ENCODE measurements around the gene DNAJA1. TPM values are rescaled to one million over a fixed set of nuclear protein-coding genes. Genes with fewer than 3 reads are reported as not detected.

DNAJA1 gene
- total and polyA plus RNA-seq, 4 donors, result 60.9 to 96.6 (median 73.4) TPM

- no peak for DNase-seq (ENCODE audit: low spot score)
- H3K27ac ChIP-seq (ENCODE audit: low read depth in 1 of 2, low read length in 2 of 2), result no peak overlapping the region
- H3K36me3 ChIP-seq (ENCODE audit: control insufficient read depth in 4 of 4, insufficient read depth in 3 of 4, low read depth in 1 of 4, low read length in 3 of 4), result peaks cover 6 to 45% (median 32%) of the 10 kb centered on the region in 4 donors
- H3K4me3 ChIP-seq (ENCODE audit: low read depth in 1 of 3, low read length in 3 of 3), result no peak overlapping the region
- WGBS, result 96% methylated on average over 2 of the region's 2 CpGs
- TF ChIP-seq NR2F2 (IDR thresholded peaks at IDR 0.05) (no peak), FOXA1 (IDR thresholded peaks at IDR 0.05) (no peak), RXRA (IDR thresholded peaks at IDR 0.05) (no peak), YY1 (IDR thresholded peaks at IDR 0.05) (no peak)
- no peaks in the 10 kb centered on the region for H3K27me3 ChIP-seq (ENCODE audit: control insufficient read depth in 4 of 4, insufficient read depth in 4 of 4, low read length in 3 of 4)
- no peaks in the 10 kb centered on the region for H3K9me3 ChIP-seq (ENCODE audit: control insufficient read depth in 4 of 4, low read length in 3 of 4)
- no peak overlapping the region for H3K9ac ChIP-seq (ENCODE audit: low read depth in 1 of 2, low read length in 2 of 2)
- H3K4me1 ChIP-seq (ENCODE audit: control insufficient read depth in 4 of 4, insufficient read depth in 4 of 4, low read length in 3 of 4), result peaks cover 0 to 4% (median 1%) of the 10 kb centered on the region in 4 donors
Measured at GRCh38 chr9:33049680-33050361, 24.7 kb downstream of the DNAJA1 start.

DNA sequence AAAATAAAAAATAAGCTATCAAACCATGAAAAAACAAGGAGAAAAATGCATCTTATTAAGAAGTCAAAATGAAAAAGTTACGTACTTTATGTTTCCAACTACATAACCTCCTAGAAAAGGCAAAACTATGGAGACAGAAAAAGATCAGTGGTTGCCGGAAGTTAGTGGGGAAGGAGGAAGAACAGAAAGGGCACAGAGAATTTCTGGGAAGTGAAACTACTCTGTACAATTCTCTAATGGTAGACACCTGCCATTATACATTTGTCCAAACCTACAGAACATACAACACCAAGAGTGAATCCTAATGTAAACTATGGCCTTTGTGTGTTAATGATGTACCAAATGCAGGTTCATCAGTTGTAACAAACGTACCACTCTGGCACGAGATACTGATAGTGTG, 26.1 kb downstream of the DNAJA1 start:
- no peaks in the 10 kb centered on the region for H3K4me1 ChIP-seq (ENCODE audit: control insufficient read depth in 4 of 4, insufficient read depth in 4 of 4, low read length in 3 of 4)
- DNase-seq (ENCODE audit: low spot score), result no peak
- no peak overlapping the region for H3K4me3 ChIP-seq (ENCODE audit: low read depth in 1 of 3, low read length in 3 of 3)
- WGBS, result 94% methylated on average over 4 of the region's 4 CpGs
- H3K9me3 ChIP-seq (ENCODE audit: control insufficient read depth in 4 of 4, low read length in 3 of 4), result no peaks in the 10 kb centered on the region
- H3K36me3 ChIP-seq (ENCODE audit: control insufficient read depth in 4 of 4, insufficient read depth in 3 of 4, low read depth in 1 of 4, low read length in 3 of 4), result peaks cover 6 to 55% (median 39%) of the 10 kb centered on the region in 4 donors
- H3K27me3 ChIP-seq (ENCODE audit: control insufficient read depth in 4 of 4, insufficient read depth in 4 of 4, low read length in 3 of 4), result no peaks in the 10 kb centered on the region
- no peak for TF ChIP-seq HNF4G (IDR thresholded peaks at IDR 0.05)
- no peak for TF ChIP-seq YY1 (IDR thresholded peaks at IDR 0.05)
- TF ChIP-seq TAF1 (conservative IDR thresholded peaks at IDR 0.05), result no peak
- TF ChIP-seq CTCF (IDR thresholded peaks at IDR 0.05; ENCODE audit: low read depth, low read length, missing input control), result no peak
- H3K9ac ChIP-seq (ENCODE audit: low read depth in 1 of 2, low read length in 2 of 2), result no peak overlapping the region
- H3K27ac ChIP-seq (ENCODE audit: low read depth in 1 of 2, low read length in 2 of 2), result no peak overlapping the region

GRCh38 chr9:33065157-33066076, 40.3 kb downstream of the DNAJA1 start:
- 88% methylated on average over 5 of the region's 5 CpGs for WGBS
- Histone ChIP-seq H3K27ac (ENCODE audit: low read depth in 1 of 2, low read length in 2 of 2) (no peak overlapping the region), H3K4me3 (ENCODE audit: low read depth in 1 of 3, low read length in 3 of 3) (no peak overlapping the region), H3K36me3 (ENCODE audit: control insufficient read depth in 4 of 4, insufficient read depth in 3 of 4, low read depth in 1 of 4, low read length in 3 of 4) (peaks cover 11 to 62% (median 57%) of the 10 kb centered on the region in 4 donors), H3K9me3 (ENCODE audit: control insufficient read depth in 4 of 4, low read length in 3 of 4) (no peaks in the 10 kb centered on the region), H3K27me3 (ENCODE audit: control insufficient read depth in 4 of 4, insufficient read depth in 4 of 4, low read length in 3 of 4) (no peaks in the 10 kb centered on the region), H3K4me1 (ENCODE audit: control insufficient read depth in 4 of 4, insufficient read depth in 4 of 4, low read length in 3 of 4) (no peaks in the 10 kb centered on the region), H3K9ac (ENCODE audit: low read depth in 1 of 2, low read length in 2 of 2) (no peak overlapping the region)
- DNase-seq (ENCODE audit: low spot score), result no peak
- TF ChIP-seq, protein P1, sequence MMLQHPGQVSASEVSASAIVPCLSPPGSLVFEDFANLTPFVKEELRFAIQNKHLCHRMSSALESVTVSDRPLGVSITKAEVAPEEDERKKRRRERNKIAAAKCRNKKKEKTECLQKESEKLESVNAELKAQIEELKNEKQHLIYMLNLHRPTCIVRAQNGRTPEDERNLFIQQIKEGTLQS (IDR thresholded peaks at IDR 0.05), result no peak
- no peak for TF ChIP-seq HNF4G (IDR thresholded peaks at IDR 0.05)
- TF ChIP-seq GABPA (IDR thresholded peaks at IDR 0.05 in 1 of 2, conservative IDR thresholded peaks at IDR 0.05 in 1 of 2), result no peak
- no peak for TF ChIP-seq FOXA1 (IDR thresholded peaks at IDR 0.05)

Measured in liver (tissue), 9 donors.